Measurements from ENCODE around the gene OAS3. TPM values are rescaled to one million over a fixed set of nuclear protein-coding genes. Genes with fewer than 3 reads are reported as not detected.

The OAS3 gene, protein sequence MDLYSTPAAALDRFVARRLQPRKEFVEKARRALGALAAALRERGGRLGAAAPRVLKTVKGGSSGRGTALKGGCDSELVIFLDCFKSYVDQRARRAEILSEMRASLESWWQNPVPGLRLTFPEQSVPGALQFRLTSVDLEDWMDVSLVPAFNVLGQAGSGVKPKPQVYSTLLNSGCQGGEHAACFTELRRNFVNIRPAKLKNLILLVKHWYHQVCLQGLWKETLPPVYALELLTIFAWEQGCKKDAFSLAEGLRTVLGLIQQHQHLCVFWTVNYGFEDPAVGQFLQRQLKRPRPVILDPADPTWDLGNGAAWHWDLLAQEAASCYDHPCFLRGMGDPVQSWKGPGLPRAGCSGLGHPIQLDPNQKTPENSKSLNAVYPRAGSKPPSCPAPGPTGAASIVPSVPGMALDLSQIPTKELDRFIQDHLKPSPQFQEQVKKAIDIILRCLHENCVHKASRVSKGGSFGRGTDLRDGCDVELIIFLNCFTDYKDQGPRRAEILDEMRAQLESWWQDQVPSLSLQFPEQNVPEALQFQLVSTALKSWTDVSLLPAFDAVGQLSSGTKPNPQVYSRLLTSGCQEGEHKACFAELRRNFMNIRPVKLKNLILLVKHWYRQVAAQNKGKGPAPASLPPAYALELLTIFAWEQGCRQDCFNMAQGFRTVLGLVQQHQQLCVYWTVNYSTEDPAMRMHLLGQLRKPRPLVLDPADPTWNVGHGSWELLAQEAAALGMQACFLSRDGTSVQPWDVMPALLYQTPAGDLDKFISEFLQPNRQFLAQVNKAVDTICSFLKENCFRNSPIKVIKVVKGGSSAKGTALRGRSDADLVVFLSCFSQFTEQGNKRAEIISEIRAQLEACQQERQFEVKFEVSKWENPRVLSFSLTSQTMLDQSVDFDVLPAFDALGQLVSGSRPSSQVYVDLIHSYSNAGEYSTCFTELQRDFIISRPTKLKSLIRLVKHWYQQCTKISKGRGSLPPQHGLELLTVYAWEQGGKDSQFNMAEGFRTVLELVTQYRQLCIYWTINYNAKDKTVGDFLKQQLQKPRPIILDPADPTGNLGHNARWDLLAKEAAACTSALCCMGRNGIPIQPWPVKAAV
- total RNA-seq: 10 to 100 TPM; 21.8 to 76.6 TPM

DNA sequence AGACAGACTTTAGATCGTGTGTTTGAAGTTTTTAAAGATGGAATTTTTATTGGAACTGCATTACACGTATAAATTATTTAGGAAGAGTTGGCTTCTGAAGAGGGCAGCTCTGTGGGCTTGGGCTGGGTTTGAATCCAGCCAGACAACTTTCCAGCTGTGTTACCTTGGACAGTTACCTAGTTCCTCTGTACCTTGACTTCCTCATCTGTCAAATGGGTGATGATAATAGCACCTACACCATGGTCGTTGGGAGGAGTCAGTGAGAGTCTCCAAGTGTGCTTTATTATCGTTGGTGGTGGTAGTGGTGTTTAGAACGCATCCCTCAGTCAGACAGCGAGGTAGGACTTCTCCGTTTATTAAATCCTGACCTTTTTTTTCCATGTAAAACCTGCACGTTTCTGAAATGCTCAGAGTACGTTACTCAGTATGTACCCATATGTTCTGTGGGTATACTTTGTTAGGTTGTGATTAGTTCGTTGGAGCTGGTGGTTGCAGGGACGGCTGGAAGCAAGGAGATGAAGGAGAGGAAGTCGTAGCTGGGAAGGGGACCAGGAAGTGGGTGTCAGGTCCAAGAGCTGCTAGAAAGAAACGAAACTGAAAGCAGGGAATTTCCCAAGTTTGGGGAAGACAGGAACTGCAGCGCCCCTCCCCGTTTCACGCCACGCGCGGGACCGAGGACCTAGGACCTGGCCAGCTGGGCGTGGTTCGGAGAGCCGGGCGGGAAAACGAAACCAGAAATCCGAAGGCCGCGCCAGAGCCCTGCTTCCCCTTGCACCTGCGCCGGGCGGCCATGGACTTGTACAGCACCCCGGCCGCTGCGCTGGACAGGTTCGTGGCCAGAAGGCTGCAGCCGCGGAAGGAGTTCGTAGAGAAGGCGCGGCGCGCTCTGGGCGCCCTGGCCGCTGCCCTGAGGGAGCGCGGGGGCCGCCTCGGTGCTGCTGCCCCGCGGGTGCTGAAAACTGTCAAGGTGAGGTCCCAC lies at the start of gene OAS3:
OAS3 (plus strand) TSS at position 734 of the 979 bp plus-strand sequence; CDS start at position 791, 57 bp downstream.
- DNase-seq (ENCODE audit: low spot score in 2 of 2): peak; percentile 50 to 75
- H3K27ac Mint-ChIP-seq: peak within 1 kb of the TSS; percentile 85 to 90
- peak; percentile 63 to 80 for ATAC-seq
- H3K9me3 Mint-ChIP-seq: no peaks in the 10 kb centered on the region
- H3K36me3 Mint-ChIP-seq: peaks cover 11 to 19% of the 10 kb centered on the region in 2 donors

DNA sequence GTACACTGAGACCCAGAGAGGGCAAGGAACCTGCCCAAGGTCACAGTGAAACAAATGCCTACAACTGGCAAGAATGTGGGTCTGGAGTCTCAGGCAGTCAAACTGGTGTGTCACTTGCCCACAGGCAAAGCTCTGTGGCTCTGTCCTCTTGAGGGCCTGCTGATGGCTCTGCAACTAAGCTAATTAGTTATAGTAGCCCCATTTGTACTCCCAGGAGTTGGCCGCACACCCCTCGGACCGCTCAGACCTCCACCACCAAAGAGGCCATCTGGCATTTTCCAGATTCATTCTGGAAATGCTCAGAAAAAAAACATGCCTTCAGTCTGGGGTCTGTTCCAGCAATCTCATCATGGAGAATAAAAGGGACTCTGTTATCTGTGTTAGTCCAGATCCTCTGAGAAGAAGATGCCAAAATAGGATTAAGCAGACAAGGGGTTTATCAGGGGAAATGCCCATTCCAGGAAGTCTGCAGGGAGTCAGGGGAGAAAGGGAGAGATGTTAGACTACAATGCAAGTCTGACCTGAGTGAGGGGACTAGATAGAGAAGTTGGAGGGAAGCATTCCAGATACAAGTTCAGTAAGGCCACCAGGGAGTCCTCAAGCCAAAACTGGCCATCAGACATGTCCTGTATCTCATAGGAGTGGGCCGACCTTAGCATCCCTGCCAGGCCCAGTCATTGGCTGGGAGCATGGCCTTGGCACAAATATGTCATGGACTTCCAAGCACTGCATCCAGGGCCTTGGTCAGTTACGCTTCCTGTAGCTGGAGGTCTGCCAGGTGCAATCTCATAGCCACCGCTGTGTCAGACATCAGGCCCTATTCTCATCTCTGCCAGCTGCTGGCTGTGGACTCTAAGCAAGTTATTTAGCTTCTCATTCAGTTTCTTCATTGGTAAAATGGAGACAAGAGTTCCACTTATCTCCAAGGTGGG lies 46.9 kb upstream of the OAS3 start:
- DNase-seq (ENCODE audit: low spot score in 2 of 2) (no peak), ATAC-seq (no peak)
- H3K27ac Mint-ChIP-seq: peak overlapping the region in 1 of 2 donors; percentile 11
- H3K36me3 Mint-ChIP-seq: no peaks in the 10 kb centered on the region
- no peaks in the 10 kb centered on the region for H3K9me3 Mint-ChIP-seq

DNA sequence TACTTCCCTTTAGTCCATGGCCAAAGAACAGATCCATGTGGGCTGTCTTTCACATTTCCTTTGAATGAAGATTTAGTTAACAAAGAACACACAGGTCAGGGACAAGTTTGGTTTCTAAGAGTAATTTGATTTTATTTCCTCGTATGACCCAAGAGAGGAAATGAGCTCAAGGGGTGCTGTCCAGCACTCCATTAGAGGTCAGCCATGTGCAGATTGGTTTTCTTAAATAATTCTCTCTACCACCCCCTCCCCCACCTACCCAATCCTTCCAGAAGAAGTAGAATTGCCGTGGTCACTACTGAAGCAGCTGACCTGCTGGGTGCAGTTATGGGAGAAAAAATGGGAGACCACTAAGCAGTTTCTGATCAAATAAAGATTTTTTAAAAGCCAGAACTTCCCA lies 45.4 kb upstream of the OAS3 start:
- no peaks in the 10 kb centered on the region for H3K36me3 Mint-ChIP-seq
- H3K9me3 Mint-ChIP-seq: no peaks in the 10 kb centered on the region
- H3K27ac Mint-ChIP-seq: no peak overlapping the region
- ATAC-seq: no peak
- DNase-seq (ENCODE audit: low spot score in 2 of 2): no peak

DNA sequence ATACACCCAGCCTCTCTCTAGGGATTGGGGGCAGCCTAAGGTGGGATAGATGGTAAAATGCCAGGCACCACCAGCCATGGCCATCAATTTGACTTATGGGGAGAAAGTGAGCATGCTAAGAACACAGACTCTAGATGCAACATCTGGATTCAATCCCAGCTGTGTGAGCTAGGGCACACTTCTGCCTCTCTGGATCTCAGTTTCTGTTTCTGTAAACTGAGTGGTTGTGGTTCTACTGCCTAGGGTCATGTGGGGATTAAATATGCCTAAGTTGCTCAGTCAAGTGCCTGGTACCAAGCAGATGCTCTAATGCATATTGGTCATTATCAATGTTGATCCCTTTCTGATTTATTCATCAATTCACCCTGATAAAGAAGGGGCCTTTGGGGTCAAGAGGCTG lies 44.1 kb upstream of the OAS3 start:
- no peaks in the 10 kb centered on the region for H3K36me3 Mint-ChIP-seq
- H3K9me3 Mint-ChIP-seq: no peaks in the 10 kb centered on the region
- ATAC-seq (no peak), DNase-seq (ENCODE audit: low spot score in 2 of 2) (no peak)
- H3K27ac Mint-ChIP-seq: no peak overlapping the region

DNA sequence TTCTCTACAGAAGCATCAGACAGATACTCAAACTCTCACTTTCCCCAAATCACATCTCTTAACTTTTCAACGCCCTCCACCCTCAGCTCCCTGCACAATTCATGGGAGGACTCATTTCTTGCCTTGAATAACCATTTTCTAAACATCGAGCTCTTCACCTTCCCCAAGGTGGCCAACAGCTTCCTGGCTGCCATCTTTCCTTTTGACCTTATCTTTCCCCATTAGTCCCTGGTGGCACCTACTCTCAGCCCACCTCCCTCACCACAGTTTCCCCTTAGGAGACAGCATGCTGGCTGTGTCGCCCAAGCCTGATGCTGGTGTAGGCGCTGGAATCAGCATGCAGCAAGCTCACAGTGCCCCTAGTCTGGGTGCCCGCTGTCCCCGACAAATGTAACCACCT lies 39.9 kb upstream of the OAS3 start:
- no peak overlapping the region for H3K27ac Mint-ChIP-seq
- no peaks in the 10 kb centered on the region for H3K9me3 Mint-ChIP-seq
- no peak for ATAC-seq
- DNase-seq (ENCODE audit: low spot score in 2 of 2): no peak
- no peaks in the 10 kb centered on the region for H3K36me3 Mint-ChIP-seq

DNA sequence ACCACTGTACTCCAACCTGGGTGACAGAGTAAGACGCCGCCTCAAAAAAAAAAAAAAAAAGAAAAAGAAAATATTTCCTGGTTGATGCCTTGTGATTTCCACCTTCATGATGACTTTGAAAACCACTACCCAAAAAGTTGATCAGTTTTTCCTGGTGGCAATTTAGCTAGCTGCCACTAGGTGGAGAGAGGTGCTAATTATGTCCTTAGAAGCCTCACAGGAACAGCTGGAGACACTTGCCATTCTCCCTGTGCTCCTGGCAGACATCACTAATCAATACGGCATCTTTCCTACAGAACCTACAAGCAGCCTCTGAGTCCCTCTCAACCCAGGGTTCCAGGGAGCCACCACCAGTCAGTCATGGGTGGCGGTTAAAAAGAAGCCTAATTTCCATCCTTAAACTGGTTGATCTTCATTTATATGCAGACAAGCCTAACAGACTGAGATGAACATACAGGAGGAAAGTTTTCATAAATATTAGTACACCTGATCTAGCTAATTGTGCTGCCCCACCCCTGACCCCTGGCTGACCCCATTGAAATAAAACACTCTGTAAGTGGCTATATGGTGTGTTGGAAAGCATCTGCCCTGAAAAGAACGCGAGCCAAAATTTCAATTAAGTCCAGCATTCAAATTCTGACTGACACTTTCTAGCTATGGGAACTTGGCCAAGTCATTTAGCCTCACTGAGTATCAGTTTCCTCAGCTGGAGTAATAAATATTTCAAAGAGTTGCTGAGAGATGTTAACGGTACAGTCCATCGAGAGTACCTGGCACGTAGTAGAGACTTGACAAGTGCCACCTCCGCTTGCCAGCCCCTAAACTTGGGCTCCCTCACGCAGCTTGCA lies 37.8 kb upstream of the OAS3 start:
- Mint-ChIP-seq H3K36me3 (no peaks in the 10 kb centered on the region), H3K27ac (no peak overlapping the region), H3K9me3 (no peaks in the 10 kb centered on the region)
- peak in 1 of 2 donors; percentile 44 for DNase-seq (ENCODE audit: low spot score in 2 of 2)
- peak; percentile 58 to 82 for ATAC-seq

DNA sequence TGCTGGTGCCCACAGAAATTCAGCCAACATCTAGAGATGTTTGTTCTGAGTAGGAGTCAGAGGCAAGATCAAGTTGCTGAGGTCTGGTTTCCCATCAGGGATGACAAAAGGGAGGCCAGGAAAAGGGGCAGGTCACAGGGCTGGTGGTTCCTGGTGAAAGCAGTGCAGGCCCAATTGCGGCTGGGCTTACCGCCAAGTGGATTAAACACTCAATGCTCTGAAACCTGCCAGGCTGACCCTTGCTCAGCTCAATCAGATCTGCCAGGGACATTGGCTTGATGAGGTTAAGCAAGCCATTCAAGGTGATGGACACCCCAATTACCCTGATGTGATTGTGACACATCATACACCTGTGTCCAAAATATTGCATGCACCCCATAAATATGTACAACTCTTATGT lies 37.0 kb upstream of the OAS3 start:
- DNase-seq (ENCODE audit: low spot score in 2 of 2) (no peak), ATAC-seq (no peak)
- no peaks in the 10 kb centered on the region for H3K36me3 Mint-ChIP-seq
- H3K9me3 Mint-ChIP-seq: no peaks in the 10 kb centered on the region
- H3K27ac Mint-ChIP-seq: no peak overlapping the region

DNA sequence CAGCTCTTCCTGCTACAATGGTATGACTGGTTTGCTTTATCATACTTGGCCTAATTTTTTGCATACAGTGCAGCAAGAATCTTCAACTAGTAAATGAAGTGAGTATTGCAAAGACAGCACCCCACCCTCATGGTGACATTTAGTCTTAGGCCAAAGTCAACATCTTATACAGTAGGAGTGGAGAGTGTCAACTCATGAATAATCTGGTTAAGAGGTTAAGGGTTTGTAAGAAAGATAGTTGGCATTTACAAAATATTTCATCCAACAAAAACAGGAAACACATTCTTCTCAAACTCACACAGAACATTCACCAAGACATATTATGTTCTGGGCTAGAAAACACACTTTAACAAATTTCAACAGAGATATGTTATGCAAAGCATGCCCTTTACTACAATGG lies 33.7 kb upstream of the OAS3 start:
- Mint-ChIP-seq H3K27ac (peak overlapping the region in 1 of 2 donors; percentile 9), H3K9me3 (no peaks in the 10 kb centered on the region), H3K36me3 (peaks cover 4 to 23% of the 10 kb centered on the region in 2 donors)
- DNase-seq (ENCODE audit: low spot score in 2 of 2) (no peak), ATAC-seq (no peak)

DNA sequence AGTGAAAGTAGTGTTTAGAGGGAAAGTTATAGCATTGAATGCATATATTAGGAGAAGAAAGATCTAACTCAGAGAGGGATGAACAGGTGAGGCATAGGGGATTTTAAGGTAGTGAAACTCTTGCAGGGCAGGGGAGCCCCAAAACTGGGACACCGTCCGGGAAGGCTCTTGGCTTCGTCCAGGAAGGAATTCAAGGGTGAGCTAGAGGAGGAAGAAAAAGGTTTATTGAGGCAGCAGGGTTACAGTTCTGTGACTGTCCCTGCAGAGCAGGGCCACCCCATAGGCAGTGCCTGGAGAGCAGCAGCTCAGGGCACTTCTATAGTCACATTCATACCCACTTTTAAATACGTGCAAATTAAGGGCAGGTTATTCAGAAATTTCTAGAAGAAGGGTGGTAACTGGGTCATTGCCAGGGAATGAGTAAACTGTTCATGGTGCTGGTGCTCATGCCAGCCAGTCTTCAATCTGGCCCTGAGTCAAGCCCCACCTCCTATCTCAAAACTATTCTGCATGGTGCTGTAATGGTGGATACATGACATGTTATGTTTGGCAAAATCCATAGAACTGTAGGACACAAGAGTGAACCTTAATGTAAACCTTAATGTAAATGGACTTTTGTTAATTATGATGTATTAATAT lies 32.7 kb upstream of the OAS3 start:
- peaks cover 0 to 5% of the 10 kb centered on the region in 2 donors for H3K9me3 Mint-ChIP-seq
- DNase-seq (ENCODE audit: low spot score in 2 of 2): no peak
- H3K36me3 Mint-ChIP-seq: peaks cover 4 to 33% of the 10 kb centered on the region in 2 donors
- H3K27ac Mint-ChIP-seq: peak overlapping the region in 1 of 2 donors; percentile 70
- ATAC-seq: no peak

DNA sequence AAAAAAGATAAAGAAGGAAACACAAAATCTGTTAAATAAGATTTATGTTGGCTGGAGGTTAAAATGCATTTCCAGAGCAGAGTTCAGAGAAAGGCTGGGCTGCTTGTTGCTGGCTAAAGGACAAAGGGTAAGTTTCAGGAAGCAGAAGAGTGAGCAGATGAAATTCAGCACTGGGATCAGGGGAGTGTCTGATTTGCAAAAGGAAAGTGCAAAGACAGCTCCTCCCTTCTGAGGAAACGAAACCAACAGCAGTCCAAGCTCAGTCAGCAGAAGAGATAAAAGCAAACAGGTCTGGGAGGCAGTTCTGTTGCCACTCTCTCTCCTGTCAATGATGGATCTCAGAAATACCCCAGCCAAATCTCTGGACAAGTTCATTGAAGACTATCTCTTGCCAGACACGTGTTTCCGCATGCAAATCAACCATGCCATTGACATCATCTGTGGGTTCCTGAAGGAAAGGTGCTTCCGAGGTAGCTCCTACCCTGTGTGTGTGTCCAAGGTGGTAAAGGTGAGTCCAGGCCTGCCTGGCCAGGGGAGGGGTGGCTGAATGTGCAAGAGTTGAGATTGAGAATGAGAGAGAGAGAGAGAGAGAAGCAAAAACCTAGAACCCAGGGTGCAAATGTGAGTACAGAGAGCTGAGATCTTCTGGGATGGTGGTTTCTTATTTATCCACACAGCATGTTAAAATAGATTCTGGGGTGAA lies 31.4 kb upstream of the OAS3 start, which contains the start of gene OAS1:
OAS1 (plus strand) TSS at position 251 of the 703 bp plus-strand sequence; CDS start at position 329, 78 bp downstream.
- peaks cover 4 to 46% of the 10 kb centered on the region in 2 donors for H3K36me3 Mint-ChIP-seq
- peaks cover 0 to 6% of the 10 kb centered on the region in 2 donors for H3K9me3 Mint-ChIP-seq
- H3K27ac Mint-ChIP-seq: peak within 1 kb of the TSS; percentile 86 to 97
- ATAC-seq: peak; percentile 85 to 92
- peak in 1 of 2 donors; percentile 25 for DNase-seq (ENCODE audit: low spot score in 2 of 2)

DNA sequence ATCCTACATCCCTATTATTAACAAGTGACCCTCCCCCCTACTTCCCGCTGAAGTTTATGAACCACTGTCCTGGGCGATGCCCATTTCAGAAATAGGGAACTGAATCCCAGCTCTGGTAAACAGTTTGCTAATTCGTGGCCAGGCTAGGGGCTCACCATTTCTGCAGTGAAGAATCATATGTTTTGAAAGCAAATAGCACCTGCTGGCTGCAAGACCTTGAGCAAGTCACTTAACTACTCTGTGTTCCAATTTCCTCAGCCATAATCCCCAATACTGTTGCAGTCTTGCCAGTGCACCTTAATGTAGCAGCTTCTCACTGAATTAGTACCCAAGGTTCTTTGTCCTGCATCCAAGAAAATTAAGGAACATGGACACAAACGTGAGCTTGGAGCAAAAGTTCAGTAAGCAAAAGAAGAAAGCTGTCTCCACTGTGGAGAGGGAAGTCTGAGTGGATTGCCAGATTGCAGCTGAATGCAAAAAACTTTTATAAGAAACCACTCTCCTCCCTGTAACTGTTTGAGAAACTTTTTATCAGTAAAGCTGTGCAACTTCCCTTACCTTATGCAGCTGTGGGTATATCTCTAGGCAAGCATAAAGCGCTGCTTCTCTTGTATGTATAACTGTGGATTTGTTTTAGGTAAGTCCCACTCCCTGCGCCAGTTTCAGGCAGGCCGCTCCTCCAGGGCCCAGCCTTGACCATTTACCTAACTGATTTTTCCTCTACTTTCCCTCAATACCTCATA lies 30.7 kb upstream of the OAS3 start:
- H3K36me3 Mint-ChIP-seq: peaks cover 4 to 53% of the 10 kb centered on the region in 2 donors
- peak overlapping the region; percentile 86 to 97 for H3K27ac Mint-ChIP-seq
- peak in 1 of 2 donors; percentile 18 for DNase-seq (ENCODE audit: low spot score in 2 of 2)
- H3K9me3 Mint-ChIP-seq: peaks cover 0 to 9% of the 10 kb centered on the region in 2 donors
- peak in 1 of 2 donors; percentile 61 for ATAC-seq

DNA sequence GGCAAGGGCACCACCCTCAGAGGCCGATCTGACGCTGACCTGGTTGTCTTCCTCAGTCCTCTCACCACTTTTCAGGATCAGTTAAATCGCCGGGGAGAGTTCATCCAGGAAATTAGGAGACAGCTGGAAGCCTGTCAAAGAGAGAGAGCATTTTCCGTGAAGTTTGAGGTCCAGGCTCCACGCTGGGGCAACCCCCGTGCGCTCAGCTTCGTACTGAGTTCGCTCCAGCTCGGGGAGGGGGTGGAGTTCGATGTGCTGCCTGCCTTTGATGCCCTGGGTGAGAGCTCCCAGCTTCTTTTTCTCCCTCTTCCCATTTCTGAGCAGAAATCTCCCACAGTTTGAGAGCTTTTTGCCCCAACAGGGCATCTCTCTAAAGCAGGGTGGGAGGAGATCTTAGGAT lies 29.7 kb upstream of the OAS3 start:
- peaks cover 7 to 18% of the 10 kb centered on the region in 2 donors for H3K9me3 Mint-ChIP-seq
- ATAC-seq (no peak), DNase-seq (ENCODE audit: low spot score in 2 of 2) (no peak)
- peaks cover 13 to 63% of the 10 kb centered on the region in 2 donors for H3K36me3 Mint-ChIP-seq
- H3K27ac Mint-ChIP-seq: peak overlapping the region; percentile 83 to 86

Measured in activated naive CD4-positive, alpha-beta T cell treated with anti-CD3 and anti-CD28 coated beads, Interleukin-2, amount 50 U/mL, for 72 hours (primary cell).